Bronchial epithelial cell (primary cell): ENCODE results near the gene CYP8B1. TPM values are rescaled to one million over a fixed set of nuclear protein-coding genes. Genes with fewer than 3 reads are reported as not detected.
A peak's percentile ranks its signal among the peaks of the same experiment; 100 is the strongest.

Experiments used
- DNase-seq: peaks from one replicate; pipeline ENCODE4 v3.0.0-alpha.2; 2010; ENCODE audit warnings: low read depth
- FAIRE-seq: peaks from 2 replicates; lab custom pipeline; 2011; peaks lifted over from hg19 to GRCh38; lab: Jason Lieb, UNC
- H3K27me3 ChIP-seq: 2 replicates; pipeline ENCODE4 v1.5.1; 2011; ENCODE audit warnings: low read length; ENCODE audit not compliant: control insufficient read depth, insufficient read depth
- H3K36me3 ChIP-seq: 2 replicates; pipeline ENCODE4 v1.5.1; 2011; ENCODE audit warnings: low read length; ENCODE audit not compliant: control insufficient read depth, insufficient read depth
- H3K4me3 ChIP-seq: 2 replicates; pipeline ENCODE4 v1.5.1; 2011; ENCODE audit warnings: mild to moderate bottlenecking, low read depth, low read length, control low read depth
- CTCF ChIP-seq: IDR thresholded peaks from 2 replicates; pipeline ENCODE4 v1.5.1; 2011; ENCODE audit warnings: mild to moderate bottlenecking, moderate library complexity, low read length, control low read depth, inconsistent platforms; ENCODE audit not compliant: insufficient read depth, severe bottlenecking
- total RNA-seq: library from RNA; depleted of rRNA; stranded (reverse); fragments of >200 nt; gene quantifications from 2 replicates; pipeline ENCODE4 v1.2.1, GENCODE V29; 2014

The CYP8B1 gene
- total RNA-seq, 1 donor from 2014 or later = not detected

GRCh38 chr3:42843713-42844411 lies 31.8 kb downstream of the CYP8B1 start:
- peaks cover 2% of the 10 kb centered on the region for H3K27me3 ChIP-seq
- FAIRE-seq = no peak
- TF ChIP-seq CTCF = no peak
- H3K4me3 ChIP-seq = no peak overlapping the region
- no peak for DNase-seq
- no peaks in the 10 kb centered on the region for H3K36me3 ChIP-seq

- FAIRE-seq (no peak), DNase-seq (no peak)
- no peaks in the 10 kb centered on the region for H3K36me3 ChIP-seq
- TF ChIP-seq CTCF = no peak
- H3K4me3 ChIP-seq = no peak overlapping the region
- H3K27me3 ChIP-seq = peaks cover 2% of the 10 kb centered on the region
These were observed 34.3 kb downstream of the CYP8B1 start for GRCh38 chr3:42841332-42841731.

GRCh38 chr3:42839616-42840015 lies 36.1 kb downstream of the CYP8B1 start:
- H3K36me3 ChIP-seq = no peaks in the 10 kb centered on the region
- FAIRE-seq (no peak), DNase-seq (peak; percentile 65)
- H3K4me3 ChIP-seq = no peak overlapping the region
- TF ChIP-seq CTCF = peak; percentile 67
- peaks cover 2% of the 10 kb centered on the region for H3K27me3 ChIP-seq

- Histone ChIP-seq H3K4me3 (no peak overlapping the region), H3K36me3 (no peaks in the 10 kb centered on the region), H3K27me3 (no peaks in the 10 kb centered on the region)
- no peak for TF ChIP-seq CTCF
- FAIRE-seq (no peak), DNase-seq (no peak)
These were observed 37.1 kb downstream of the CYP8B1 start for GRCh38 chr3:42838571-42838970.

GRCh38 chr3:42836150-42837123 lies 39.2 kb downstream of the CYP8B1 start:
- FAIRE-seq = no peak
- H3K4me3 ChIP-seq = no peak overlapping the region
- no peaks in the 10 kb centered on the region for H3K27me3 ChIP-seq
- no peak for TF ChIP-seq CTCF
- DNase-seq = no peak
- H3K36me3 ChIP-seq = no peaks in the 10 kb centered on the region
